Colonic mucosa (tissue), 4 donors: ENCODE results near the gene MLLT10. TPM values are rescaled to one million over a fixed set of nuclear protein-coding genes. Genes with fewer than 3 reads are reported as not detected.

Experiments used
- DNase-seq: peaks from one replicate; pipeline ENCODE4 v3.0.0-alpha.2; 2020
- H3K27ac ChIP-seq: fragments of 200-600 bp; one replicate; pipeline ENCODE4 v1.8.0; 2021
- H3K27me3 ChIP-seq: fragments of 200-600 bp; one replicate; pipeline ENCODE4 v1.8.0; 2021
- H3K36me3 ChIP-seq: fragments of 200-600 bp; one replicate; pipeline ENCODE4 v1.8.0; 2021
- H3K4me1 ChIP-seq: fragments of 200-600 bp; one replicate; pipeline ENCODE4 v1.8.0; 2021; ENCODE audit warnings: mild to moderate bottlenecking
- H3K4me3 ChIP-seq: fragments of 200-600 bp; one replicate; pipeline ENCODE4 v1.8.0; 2021
- H3K9ac ChIP-seq, 2 donors: one replicate each; pipeline ENCODE4 v1.7.0; 2013; ENCODE audit warnings: control low read depth in 2 of 2, low read depth in 2 of 2, low read length in 2 of 2
- H3K9me3 ChIP-seq: fragments of 200-600 bp; one replicate; pipeline ENCODE4 v1.8.0; 2021
- intact Hi-C: fragments of 100-400 bp; cut with DNase I; formaldehyde crosslinking; loops from one replicate; pipeline ENCODE4 v1.14.1; 2022
- total RNA-seq, 2 donors: library from RNA; stranded (reverse); fragmentation: NEBNext Ultra II Directional in 1 of 2; extraction: Animal tissue kit (Norgen Biotek cat#: 25700) in 1 of 2; gene quantifications; one replicate each; pipeline ENCODE4 v1.2.1, GENCODE V29; 2021
- TF ChIP-seq, protein P1 (sequence below): fragments of 200-600 bp; IDR thresholded peaks from one replicate; pipeline ENCODE4 v1.8.0; 2022; ENCODE audit warnings: antibody characterized with exemption, mild to moderate bottlenecking
- donor health status: healthy.
- donor health status: DM: no; HTN: no; CAD: no.
- donor health status: DM: no; HTN: no; CAD: no.

The MLLT10 gene
- total RNA-seq, 2 donors from 2014 or later = 17.8 to 25.1 TPM

GRCh38 chr10:21602313-21602712 is 68.3 kb downstream of the MLLT10 start:
- no peak overlapping the region for H3K9ac ChIP-seq
- TF ChIP-seq, protein P1, sequence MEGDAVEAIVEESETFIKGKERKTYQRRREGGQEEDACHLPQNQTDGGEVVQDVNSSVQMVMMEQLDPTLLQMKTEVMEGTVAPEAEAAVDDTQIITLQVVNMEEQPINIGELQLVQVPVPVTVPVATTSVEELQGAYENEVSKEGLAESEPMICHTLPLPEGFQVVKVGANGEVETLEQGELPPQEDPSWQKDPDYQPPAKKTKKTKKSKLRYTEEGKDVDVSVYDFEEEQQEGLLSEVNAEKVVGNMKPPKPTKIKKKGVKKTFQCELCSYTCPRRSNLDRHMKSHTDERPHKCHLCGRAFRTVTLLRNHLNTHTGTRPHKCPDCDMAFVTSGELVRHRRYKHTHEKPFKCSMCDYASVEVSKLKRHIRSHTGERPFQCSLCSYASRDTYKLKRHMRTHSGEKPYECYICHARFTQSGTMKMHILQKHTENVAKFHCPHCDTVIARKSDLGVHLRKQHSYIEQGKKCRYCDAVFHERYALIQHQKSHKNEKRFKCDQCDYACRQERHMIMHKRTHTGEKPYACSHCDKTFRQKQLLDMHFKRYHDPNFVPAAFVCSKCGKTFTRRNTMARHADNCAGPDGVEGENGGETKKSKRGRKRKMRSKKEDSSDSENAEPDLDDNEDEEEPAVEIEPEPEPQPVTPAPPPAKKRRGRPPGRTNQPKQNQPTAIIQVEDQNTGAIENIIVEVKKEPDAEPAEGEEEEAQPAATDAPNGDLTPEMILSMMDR = no peak
- H3K9me3 ChIP-seq = no peaks in the 10 kb centered on the region
- no peaks in the 10 kb centered on the region for H3K27me3 ChIP-seq
- H3K4me1 ChIP-seq = no peaks in the 10 kb centered on the region
- no peak for DNase-seq
- H3K27ac ChIP-seq = no peak overlapping the region
- no peaks in the 10 kb centered on the region for H3K36me3 ChIP-seq
- no peak overlapping the region for H3K4me3 ChIP-seq
- intact Hi-C loops = no loop called here

DNA sequence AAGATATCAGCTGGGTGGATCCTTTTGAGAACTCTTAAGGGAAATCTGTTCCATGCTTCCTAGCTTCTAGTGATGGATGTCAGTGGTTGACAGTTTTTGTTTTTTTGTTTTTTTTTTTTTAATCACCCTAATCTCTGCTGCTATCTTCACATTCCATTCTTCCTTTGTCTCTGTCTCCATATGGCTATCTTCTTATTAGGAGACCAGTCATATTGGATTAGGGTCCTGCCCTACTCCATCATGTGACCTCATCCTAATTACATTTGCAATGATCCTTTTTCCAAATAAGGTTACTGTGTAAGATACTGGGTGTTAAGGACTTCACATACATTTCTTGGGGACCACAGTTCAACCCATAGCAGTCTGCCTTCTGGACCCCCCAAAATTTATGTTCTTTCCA is 69.7 kb downstream of the MLLT10 start:
- Histone ChIP-seq H3K27me3 (no peaks in the 10 kb centered on the region), H3K36me3 (no peaks in the 10 kb centered on the region), H3K27ac (no peak overlapping the region), H3K4me3 (no peak overlapping the region), H3K4me1 (no peaks in the 10 kb centered on the region), H3K9me3 (no peaks in the 10 kb centered on the region), H3K9ac (no peak overlapping the region)
- intact Hi-C loops = no loop called here
- DNase-seq = no peak
- TF ChIP-seq, protein P1 = no peak

GRCh38 chr10:21604651-21605050 is 70.6 kb downstream of the MLLT10 start:
- TF ChIP-seq, protein P1 = no peak
- no peak overlapping the region for H3K27ac ChIP-seq
- H3K36me3 ChIP-seq = no peaks in the 10 kb centered on the region
- DNase-seq = no peak
- H3K27me3 ChIP-seq = no peaks in the 10 kb centered on the region
- intact Hi-C loops = no loop called here
- no peaks in the 10 kb centered on the region for H3K4me1 ChIP-seq
- no peak overlapping the region for H3K4me3 ChIP-seq
- no peak overlapping the region for H3K9ac ChIP-seq
- H3K9me3 ChIP-seq = no peaks in the 10 kb centered on the region

DNA sequence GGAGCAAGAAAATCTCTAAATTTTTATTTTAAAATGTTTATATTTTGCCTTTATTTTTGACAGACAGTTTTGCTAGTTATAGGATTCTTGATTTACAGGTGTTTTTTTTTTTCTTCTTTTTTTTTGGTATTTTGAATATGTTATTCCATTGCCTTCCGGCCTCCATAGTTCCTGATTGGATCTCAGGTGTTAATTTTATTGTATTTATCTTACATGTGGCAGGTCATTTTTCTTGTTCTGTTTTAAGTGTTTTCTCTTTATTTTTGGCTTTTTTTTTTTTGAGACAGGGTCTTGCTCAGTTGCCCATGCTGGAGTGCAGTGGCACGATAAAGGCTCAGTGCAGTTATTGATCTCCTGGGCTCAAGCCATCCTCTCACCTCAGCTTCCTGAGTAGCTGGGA is 73.9 kb downstream of the MLLT10 start:
- H3K9me3 ChIP-seq = no peaks in the 10 kb centered on the region
- no peaks in the 10 kb centered on the region for H3K36me3 ChIP-seq
- no peaks in the 10 kb centered on the region for H3K4me1 ChIP-seq

DNA sequence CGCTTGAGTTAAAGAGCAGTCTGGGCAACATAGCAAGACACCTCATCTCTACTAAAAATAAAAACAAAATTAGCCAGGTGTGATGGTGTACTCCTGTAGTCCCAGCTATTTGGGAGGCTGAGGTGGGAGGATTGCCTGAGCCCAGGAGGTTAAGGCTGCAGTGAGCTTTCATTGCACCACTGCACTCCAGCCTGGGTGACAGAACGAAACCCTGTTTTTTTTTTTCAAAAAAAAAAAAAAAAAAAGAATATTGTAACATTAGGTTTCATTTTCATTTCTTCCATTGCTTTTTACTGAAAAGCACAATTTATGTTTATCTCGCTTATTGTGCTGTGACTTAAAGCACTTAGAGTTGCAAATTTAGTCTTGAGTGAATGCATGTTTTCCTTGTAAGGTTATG is 80.0 kb downstream of the MLLT10 start:
- H3K36me3 ChIP-seq = no peaks in the 10 kb centered on the region
- no peaks in the 10 kb centered on the region for H3K9me3 ChIP-seq
- H3K9ac ChIP-seq = no peak overlapping the region
- no peak overlapping the region for H3K4me3 ChIP-seq
- no peak overlapping the region for H3K27ac ChIP-seq
- TF ChIP-seq, protein P1 = no peak
- DNase-seq = no peak
- H3K27me3 ChIP-seq = no peaks in the 10 kb centered on the region
- intact Hi-C loops = loop anchor here (10.0 kb wide), 1 partner anchor 79 kb away; the partner anchor contains the start of gene MLLT10
- no peaks in the 10 kb centered on the region for H3K4me1 ChIP-seq

More for the DNA sequence above, 73.9 kb downstream of the MLLT10 start:
- Histone ChIP-seq H3K27me3 (no peaks in the 10 kb centered on the region), H3K4me3 (no peak overlapping the region), H3K9ac (no peak overlapping the region), H3K27ac (no peak overlapping the region)
- DNase-seq = no peak
- TF ChIP-seq, protein P1 = no peak
- intact Hi-C loops = no loop called here
